ENCODE results near the gene ZNF516.
"Not testable (repeated sequence)": the region's sequence is repeated elsewhere in the genome, so short reads cannot be mapped to it uniquely, and the experiment has no call there.

The ZNF516 gene

GRCh38 chr18:76476665-76477561 is 18.1 kb downstream of the ZNF516 start:
- DNase-seq (ENCODE audit: insufficient read length) (no peak), FAIRE-seq (no peak)
- TF ChIP-seq TAF1 (IDR thresholded peaks at IDR 0.05; ENCODE audit: borderline replicate concordance, low read depth, low read length): no peak
- TF ChIP-seq POLR2A (IDR thresholded peaks at IDR 0.05; ENCODE audit: low read depth, low read length): no peak
- TF ChIP-seq POLR2AphosphoS5 (IDR thresholded peaks at IDR 0.05; ENCODE audit: low read depth, low read length): no peak

DNA sequence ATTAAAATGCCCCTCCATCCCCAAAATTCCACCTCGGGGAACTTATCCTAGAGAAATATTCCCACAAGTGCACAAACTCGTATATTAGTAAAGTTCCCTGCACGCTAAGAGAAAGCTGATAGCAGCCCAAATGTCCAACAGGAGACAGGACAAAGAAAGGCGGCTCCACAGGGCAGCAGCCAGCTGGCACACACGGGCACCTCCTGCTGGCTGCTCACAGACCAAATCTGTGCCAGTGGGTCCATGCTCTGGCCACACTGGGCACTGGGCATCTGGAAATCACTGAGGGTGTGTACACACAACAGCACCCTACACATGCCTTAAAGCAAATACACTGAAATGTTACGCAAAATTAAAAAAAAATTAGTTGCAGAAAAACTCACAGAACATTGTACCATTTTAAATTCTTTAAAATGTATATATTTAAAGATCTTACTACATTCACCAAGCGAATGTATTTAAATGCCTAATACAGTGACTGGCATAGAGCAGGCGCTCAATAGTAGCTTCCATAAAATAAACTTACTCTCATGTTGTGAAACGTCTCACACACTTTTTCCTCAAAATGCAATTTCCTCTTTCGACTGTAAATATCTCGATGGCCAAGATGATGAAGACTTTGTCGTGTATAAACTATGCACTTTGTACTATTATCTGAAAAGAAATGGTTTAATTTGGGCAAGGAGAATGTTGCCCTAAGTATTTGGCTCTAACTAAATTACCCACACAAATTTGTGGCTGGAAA is 19.4 kb downstream of the ZNF516 start:
- TF ChIP-seq POLR2A (IDR thresholded peaks at IDR 0.05; ENCODE audit: low read depth, low read length): no peak
- no peak for TF ChIP-seq TAF1 (IDR thresholded peaks at IDR 0.05; ENCODE audit: borderline replicate concordance, low read depth, low read length)
- TF ChIP-seq POLR2AphosphoS5 (IDR thresholded peaks at IDR 0.05; ENCODE audit: low read depth, low read length): no peak
- DNase-seq (ENCODE audit: insufficient read length) (no peak), FAIRE-seq (no peak)

DNA sequence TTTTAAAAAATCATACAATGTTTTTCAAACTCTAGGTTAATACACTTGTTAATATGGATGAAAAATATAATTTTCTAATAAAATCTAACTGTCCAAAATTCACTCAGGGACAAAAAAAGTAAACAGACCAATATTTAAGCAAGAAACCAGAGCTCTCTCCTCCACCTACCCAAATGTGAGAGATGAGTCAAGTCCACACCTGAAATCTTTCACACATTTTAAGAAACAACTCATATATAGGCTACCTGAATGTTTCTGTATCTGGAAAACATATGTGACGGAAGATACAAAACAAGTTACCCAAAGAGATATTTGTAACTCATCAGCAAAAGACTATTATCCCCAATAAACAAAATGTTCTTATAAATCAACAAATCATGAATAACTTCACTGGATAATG is 20.2 kb downstream of the ZNF516 start:
- no peak for FAIRE-seq
- DNase-seq (ENCODE audit: insufficient read length): no peak
- TF ChIP-seq POLR2AphosphoS5 (IDR thresholded peaks at IDR 0.05; ENCODE audit: low read depth, low read length): no peak
- TF ChIP-seq POLR2A (IDR thresholded peaks at IDR 0.05; ENCODE audit: low read depth, low read length): no peak
- TF ChIP-seq TAF1 (IDR thresholded peaks at IDR 0.05; ENCODE audit: borderline replicate concordance, low read depth, low read length): no peak

- FAIRE-seq; DNase-seq (ENCODE audit: insufficient read length): not testable (repeated sequence)
Measured at GRCh38 chr18:76473521-76473920, 21.5 kb downstream of the ZNF516 start.

- FAIRE-seq (no peak), DNase-seq (ENCODE audit: insufficient read length) (no peak)
- no peak for TF ChIP-seq POLR2A (IDR thresholded peaks at IDR 0.05; ENCODE audit: low read depth, low read length)
- TF ChIP-seq POLR2AphosphoS5 (IDR thresholded peaks at IDR 0.05; ENCODE audit: low read depth, low read length): no peak
- TF ChIP-seq TAF1 (IDR thresholded peaks at IDR 0.05; ENCODE audit: borderline replicate concordance, low read depth, low read length): no peak
Measured at GRCh38 chr18:76472829-76473228, 22.2 kb downstream of the ZNF516 start.

- no peak for TF ChIP-seq POLR2AphosphoS5 (IDR thresholded peaks at IDR 0.05; ENCODE audit: low read depth, low read length)
- TF ChIP-seq TAF1 (IDR thresholded peaks at IDR 0.05; ENCODE audit: borderline replicate concordance, low read depth, low read length): no peak
- TF ChIP-seq POLR2A (IDR thresholded peaks at IDR 0.05; ENCODE audit: low read depth, low read length): no peak
- DNase-seq (ENCODE audit: insufficient read length) (no peak), FAIRE-seq (no peak)
Measured at GRCh38 chr18:76471593-76471992, 23.4 kb downstream of the ZNF516 start.

GRCh38 chr18:76468345-76469304 is 26.4 kb downstream of the ZNF516 start:
- FAIRE-seq (peak; percentile 21), DNase-seq (ENCODE audit: insufficient read length) (no peak)
- TF ChIP-seq POLR2AphosphoS5 (IDR thresholded peaks at IDR 0.05; ENCODE audit: low read depth, low read length): no peak
- TF ChIP-seq TAF1 (IDR thresholded peaks at IDR 0.05; ENCODE audit: borderline replicate concordance, low read depth, low read length): no peak
- TF ChIP-seq POLR2A (IDR thresholded peaks at IDR 0.05; ENCODE audit: low read depth, low read length): no peak

DNA sequence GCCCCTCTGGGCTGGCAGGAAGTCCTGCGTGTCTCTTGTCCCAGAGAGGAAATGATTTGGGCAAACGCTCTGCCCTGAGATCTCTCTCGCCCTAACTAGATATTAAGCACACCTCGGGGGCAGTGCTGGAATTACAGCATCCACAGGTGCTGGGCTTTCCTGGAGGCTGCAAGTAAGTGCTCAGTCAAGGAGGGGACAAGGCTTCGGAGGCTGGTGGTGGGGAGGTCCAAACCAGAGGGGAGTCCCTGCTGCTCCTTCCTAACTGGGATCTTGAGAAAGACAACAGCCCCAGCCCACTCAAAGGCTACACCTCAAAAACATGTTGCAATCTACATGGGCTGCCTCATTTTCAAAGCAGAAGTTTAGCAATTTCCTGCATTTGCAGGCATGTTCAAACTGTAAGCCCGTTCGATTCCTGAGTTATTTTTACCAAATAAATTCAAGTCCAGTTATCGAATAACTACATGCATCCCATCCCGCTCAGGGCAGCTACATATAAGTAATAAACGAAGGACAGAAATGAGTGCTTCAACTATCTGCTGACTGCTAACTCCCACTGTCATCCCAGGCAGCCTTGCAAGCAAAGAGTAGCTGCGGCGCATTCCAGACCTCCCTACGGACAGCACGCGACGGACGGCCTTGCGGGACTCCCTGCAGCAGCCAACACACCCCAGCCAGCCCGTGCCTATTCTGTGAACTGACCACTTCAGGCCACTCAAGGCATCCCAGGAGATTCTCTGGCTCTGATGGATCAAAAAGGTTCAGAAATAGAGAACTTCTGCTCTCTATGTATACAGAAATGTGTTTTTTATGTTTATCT is 27.5 kb downstream of the ZNF516 start:
- FAIRE-seq (no peak), DNase-seq (ENCODE audit: insufficient read length) (no peak)
- no peak for TF ChIP-seq POLR2A (IDR thresholded peaks at IDR 0.05; ENCODE audit: low read depth, low read length)
- no peak for TF ChIP-seq TAF1 (IDR thresholded peaks at IDR 0.05; ENCODE audit: borderline replicate concordance, low read depth, low read length)
- no peak for TF ChIP-seq POLR2AphosphoS5 (IDR thresholded peaks at IDR 0.05; ENCODE audit: low read depth, low read length)

GRCh38 chr18:76466410-76466991 is 28.5 kb downstream of the ZNF516 start:
- FAIRE-seq (no peak), DNase-seq (ENCODE audit: insufficient read length) (no peak)
- TF ChIP-seq POLR2A (IDR thresholded peaks at IDR 0.05; ENCODE audit: low read depth, low read length): no peak
- TF ChIP-seq TAF1 (IDR thresholded peaks at IDR 0.05; ENCODE audit: borderline replicate concordance, low read depth, low read length): no peak
- no peak for TF ChIP-seq POLR2AphosphoS5 (IDR thresholded peaks at IDR 0.05; ENCODE audit: low read depth, low read length)

Data from GM12892 (cell line).